RWPE2 (cell line): ENCODE measurements around the gene PRRC2C.

Experiments used
- ATAC-seq: fragments of 200-7000 bp; cut with Tn5 transposase; 3 replicates; pipeline ENCODE4 v1.9.1; 2021; ENCODE audit warnings: low read depth
- DNase-seq: peaks from one replicate; pipeline ENCODE4 v3.0.0-alpha.2; 2020; ENCODE audit warnings: low spot score
- H3K27ac ChIP-seq: fragments of 450-650 bp; 2 replicates; pipeline ENCODE4 v1.5.1; 2017; ENCODE audit warnings: mild to moderate bottlenecking; ENCODE audit not compliant: poor library complexity, severe bottlenecking
- H3K27me3 ChIP-seq: fragments of 250-450 bp; sonication (Bioruptor Pico); 2 replicates; pipeline ENCODE4 v1.5.1; 2021; ENCODE audit warnings: mild to moderate bottlenecking, moderate library complexity; ENCODE audit not compliant: insufficient read depth, poor library complexity, severe bottlenecking
- H3K36me3 ChIP-seq: fragments of 250-450 bp; sonication (Bioruptor Pico); 2 replicates; pipeline ENCODE4 v1.5.1; 2020; ENCODE audit warnings: low read depth, mild to moderate bottlenecking, moderate library complexity
- H3K4me1 ChIP-seq: fragments of 250-450 bp; sonication (Bioruptor Pico); 2 replicates; pipeline ENCODE4 v1.5.1; 2021; ENCODE audit warnings: mild to moderate bottlenecking, moderate library complexity; ENCODE audit not compliant: insufficient read depth, poor library complexity, severe bottlenecking
- H3K4me3 ChIP-seq: fragments of 250-450 bp; sonication (Bioruptor Pico); 2 replicates; pipeline ENCODE4 v1.5.1; 2021; ENCODE audit warnings: mild to moderate bottlenecking, moderate library complexity; ENCODE audit not compliant: severe bottlenecking
- H3K9me3 ChIP-seq: fragments of 250-450 bp; sonication (Bioruptor Pico); 2 replicates; pipeline ENCODE4 v1.5.1; 2021; ENCODE audit warnings: mild to moderate bottlenecking, moderate library complexity; ENCODE audit not compliant: severe bottlenecking
- TF ChIP-seq, protein P1 (sequence below): fragments of 450-650 bp; IDR thresholded peaks from one replicate; pipeline ENCODE4 v1.5.1; 2017; ENCODE audit warnings: mild to moderate bottlenecking, moderate library complexity; ENCODE audit not compliant: poor library complexity, severe bottlenecking

The PRRC2C gene

DNA sequence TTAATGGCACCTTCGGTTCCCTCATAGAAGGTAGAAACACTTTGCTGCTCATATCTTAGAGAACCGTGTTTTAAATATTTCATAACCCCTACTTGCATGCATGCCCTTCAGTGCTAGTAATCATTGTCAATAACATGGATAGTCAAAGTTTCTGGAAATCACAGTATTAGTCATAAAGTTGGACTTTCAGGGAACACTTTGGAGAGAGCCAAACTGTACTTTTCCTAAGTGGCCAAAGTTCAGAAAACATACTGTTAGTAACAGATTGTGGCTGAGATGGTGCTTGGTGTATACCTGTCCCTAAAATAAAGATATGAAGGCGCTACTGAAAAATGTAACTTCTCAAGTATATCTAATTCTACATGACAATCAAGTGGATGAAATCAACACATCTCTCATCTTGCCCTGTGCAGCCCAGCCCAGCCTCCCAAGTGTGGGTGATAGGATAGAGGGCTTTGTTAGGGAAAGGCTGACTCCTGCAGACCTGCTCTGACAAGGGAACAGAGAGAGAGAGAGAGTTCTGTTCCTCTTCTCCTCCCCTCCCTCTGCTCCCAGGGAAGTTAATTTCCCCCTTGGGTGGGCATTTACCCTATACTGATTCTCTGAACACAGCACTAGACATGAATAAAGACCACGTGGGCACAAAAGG, 152.7 kb downstream of the PRRC2C start:
- Histone ChIP-seq H3K4me3 (no peak overlapping the region), H3K4me1 (no peaks in the 10 kb centered on the region), H3K9me3 (no peaks in the 10 kb centered on the region), H3K27ac (no peak overlapping the region), H3K36me3 (no peaks in the 10 kb centered on the region), H3K27me3 (no peaks in the 10 kb centered on the region)
- TF ChIP-seq, protein P1, sequence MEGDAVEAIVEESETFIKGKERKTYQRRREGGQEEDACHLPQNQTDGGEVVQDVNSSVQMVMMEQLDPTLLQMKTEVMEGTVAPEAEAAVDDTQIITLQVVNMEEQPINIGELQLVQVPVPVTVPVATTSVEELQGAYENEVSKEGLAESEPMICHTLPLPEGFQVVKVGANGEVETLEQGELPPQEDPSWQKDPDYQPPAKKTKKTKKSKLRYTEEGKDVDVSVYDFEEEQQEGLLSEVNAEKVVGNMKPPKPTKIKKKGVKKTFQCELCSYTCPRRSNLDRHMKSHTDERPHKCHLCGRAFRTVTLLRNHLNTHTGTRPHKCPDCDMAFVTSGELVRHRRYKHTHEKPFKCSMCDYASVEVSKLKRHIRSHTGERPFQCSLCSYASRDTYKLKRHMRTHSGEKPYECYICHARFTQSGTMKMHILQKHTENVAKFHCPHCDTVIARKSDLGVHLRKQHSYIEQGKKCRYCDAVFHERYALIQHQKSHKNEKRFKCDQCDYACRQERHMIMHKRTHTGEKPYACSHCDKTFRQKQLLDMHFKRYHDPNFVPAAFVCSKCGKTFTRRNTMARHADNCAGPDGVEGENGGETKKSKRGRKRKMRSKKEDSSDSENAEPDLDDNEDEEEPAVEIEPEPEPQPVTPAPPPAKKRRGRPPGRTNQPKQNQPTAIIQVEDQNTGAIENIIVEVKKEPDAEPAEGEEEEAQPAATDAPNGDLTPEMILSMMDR: no peak
- no peak for DNase-seq
- ATAC-seq: no peak

DNA sequence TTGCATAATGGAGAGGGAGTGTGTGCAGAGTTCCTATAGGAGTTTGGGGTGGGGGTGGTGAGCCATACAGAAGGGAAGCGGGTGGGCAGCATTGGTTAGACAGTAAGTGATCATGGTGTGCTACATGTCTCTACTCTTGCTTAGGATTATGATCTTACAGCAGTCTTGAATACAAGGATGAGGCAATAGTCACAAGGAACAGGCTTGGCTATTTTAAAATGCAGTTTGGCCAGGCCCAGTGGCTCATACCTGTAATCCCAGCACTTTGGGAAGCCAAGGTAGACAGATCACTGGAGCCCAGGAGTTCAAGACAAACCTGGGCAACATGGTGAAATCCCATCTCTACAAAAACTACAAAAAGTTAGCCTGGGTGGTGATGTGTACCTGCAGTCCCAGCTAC, 154.9 kb downstream of the PRRC2C start:
- TF ChIP-seq, protein P1: no peak
- Histone ChIP-seq H3K27ac (no peak overlapping the region), H3K4me3 (no peak overlapping the region), H3K9me3 (no peaks in the 10 kb centered on the region), H3K27me3 (no peaks in the 10 kb centered on the region), H3K4me1 (no peaks in the 10 kb centered on the region), H3K36me3 (no peaks in the 10 kb centered on the region)
- no peak for DNase-seq
- no peak for ATAC-seq

DNA sequence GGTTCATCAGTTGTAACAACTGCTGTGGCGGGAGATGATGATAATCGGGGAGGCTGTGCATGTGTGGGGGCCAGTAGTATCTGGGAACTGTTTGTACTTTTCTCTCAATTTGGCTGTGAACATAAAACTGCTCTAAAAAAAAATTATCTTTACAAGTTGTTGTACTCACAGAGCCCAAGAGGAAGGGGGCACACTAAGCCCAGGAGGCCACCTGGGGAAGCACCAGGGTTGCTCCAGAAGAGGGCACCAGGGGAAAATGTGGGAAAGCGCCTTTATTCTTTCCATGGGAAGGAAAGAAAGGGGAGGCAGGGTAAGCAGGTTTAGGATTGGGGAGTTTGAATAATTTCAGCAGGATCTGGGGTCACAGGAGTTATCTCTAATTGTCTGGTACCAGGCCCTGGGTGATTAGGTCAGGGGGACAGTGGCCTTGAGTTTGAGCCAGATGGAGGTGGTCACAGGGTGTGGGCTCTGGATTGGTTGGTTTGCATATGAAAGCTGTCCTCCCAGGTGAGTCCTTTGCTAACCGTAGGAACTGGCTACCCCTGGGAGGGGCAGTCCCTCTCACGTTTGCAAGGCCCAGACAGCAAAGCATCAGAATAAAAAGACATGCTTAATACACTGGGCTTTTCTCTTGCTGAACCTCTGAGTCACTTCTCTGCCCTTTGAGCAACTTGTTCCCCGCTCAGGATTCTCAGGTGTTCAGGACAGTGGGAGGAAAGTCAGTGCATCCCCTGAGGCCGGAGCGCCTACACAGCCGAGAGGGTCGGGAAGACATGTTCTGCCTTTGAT, 155.9 kb downstream of the PRRC2C start:
- DNase-seq: no peak
- ATAC-seq: 0 out of 3 replicates have a peak, but pooled peaks have one; percentile 10
- H3K4me1 ChIP-seq: no peaks in the 10 kb centered on the region
- H3K9me3 ChIP-seq: no peaks in the 10 kb centered on the region
- H3K36me3 ChIP-seq: no peaks in the 10 kb centered on the region
- no peak overlapping the region for H3K4me3 ChIP-seq
- H3K27ac ChIP-seq: no peak overlapping the region
- no peaks in the 10 kb centered on the region for H3K27me3 ChIP-seq
- TF ChIP-seq, protein P1: no peak

DNA sequence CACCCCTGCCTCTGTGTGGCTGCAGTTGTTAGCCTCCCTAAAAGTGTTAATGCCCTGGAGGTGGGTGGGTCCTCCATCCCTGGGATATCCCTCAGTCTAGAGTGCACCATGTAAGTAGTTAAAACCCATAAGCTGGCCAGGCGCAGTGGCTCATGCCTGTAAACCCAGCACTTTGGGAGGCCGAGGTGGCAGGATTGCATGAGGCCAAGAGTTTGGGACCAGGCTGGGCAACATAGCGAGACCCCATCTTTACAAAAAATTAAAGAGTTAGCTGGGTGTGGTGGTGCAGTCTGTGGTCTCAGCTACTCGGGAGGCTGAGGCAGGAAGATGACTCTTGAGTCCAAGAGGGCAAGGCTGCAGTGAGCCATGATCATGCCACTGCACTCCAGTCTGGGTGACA, 156.9 kb downstream of the PRRC2C start:
- ATAC-seq (no peak), DNase-seq (no peak)
- Histone ChIP-seq H3K36me3 (no peaks in the 10 kb centered on the region), H3K9me3 (no peaks in the 10 kb centered on the region), H3K27ac (no peak overlapping the region), H3K4me1 (no peaks in the 10 kb centered on the region), H3K27me3 (no peaks in the 10 kb centered on the region), H3K4me3 (no peak overlapping the region)
- TF ChIP-seq, protein P1: no peak
